ENCODE results near the gene RHBDL3.

DNA sequence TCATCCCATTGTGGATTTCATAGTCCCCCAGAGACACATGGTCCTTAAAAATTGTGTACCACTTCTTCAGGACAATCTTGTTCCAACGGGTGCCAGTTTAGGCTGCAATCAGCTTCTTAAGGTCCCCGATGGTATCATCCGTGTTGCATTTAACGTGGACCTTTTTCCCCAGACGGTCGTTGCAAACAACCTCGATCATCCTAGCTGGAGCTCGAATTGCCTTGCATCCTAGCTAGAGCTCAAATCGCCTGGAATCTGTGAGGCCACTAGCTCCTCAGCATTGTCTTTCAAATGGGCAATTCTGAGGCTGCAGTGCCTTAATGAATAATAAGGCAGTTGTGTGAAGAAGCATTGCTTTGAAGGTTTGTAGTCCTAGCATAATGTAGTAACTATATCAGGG lies 37.7 kb upstream of the RHBDL3 start:
- TF ChIP-seq, protein P1, sequence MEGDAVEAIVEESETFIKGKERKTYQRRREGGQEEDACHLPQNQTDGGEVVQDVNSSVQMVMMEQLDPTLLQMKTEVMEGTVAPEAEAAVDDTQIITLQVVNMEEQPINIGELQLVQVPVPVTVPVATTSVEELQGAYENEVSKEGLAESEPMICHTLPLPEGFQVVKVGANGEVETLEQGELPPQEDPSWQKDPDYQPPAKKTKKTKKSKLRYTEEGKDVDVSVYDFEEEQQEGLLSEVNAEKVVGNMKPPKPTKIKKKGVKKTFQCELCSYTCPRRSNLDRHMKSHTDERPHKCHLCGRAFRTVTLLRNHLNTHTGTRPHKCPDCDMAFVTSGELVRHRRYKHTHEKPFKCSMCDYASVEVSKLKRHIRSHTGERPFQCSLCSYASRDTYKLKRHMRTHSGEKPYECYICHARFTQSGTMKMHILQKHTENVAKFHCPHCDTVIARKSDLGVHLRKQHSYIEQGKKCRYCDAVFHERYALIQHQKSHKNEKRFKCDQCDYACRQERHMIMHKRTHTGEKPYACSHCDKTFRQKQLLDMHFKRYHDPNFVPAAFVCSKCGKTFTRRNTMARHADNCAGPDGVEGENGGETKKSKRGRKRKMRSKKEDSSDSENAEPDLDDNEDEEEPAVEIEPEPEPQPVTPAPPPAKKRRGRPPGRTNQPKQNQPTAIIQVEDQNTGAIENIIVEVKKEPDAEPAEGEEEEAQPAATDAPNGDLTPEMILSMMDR (IDR thresholded peaks at IDR 0.05) = no peak
- TF ChIP-seq EP300 (IDR thresholded peaks at IDR 0.05) = no peak

Measured in ovary (tissue), 3 donors.